Measurements from ENCODE around the gene IFI27L1. TPM values are rescaled to one million over a fixed set of nuclear protein-coding genes. Genes with fewer than 3 reads are reported as not detected.

Gene IFI27L1
- total RNA-seq, 1 experiment from 2014 or later = 19.6 TPM

DNA sequence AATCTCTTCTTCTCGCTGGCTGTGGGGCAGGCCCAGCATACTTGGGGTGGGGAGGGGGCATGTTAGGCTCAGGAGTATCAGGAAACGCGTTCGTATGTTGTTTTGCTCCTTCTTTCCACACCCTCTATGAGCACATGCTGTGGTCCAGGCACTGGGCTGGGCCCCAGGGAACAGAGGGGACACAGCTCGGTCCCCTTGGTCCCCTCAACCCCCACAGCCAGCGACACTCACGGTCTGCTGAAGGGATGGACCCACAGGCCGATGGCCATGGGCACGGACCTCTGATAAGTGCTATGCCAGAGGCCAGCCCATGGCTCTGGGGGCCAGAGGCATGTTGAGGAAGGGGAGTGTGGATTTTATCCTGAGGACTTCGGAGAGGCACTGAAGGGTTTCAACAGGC is 35.6 kb downstream of the IFI27L1 start:
- POLR2A ChIA-PET = no interaction called here
- H3K36me3 ChIP-seq (ENCODE audit: control insufficient read depth, insufficient read depth, low read length) = no peaks in the 10 kb centered on the region; the same call in 1 of the 2 replicates
- in situ Hi-C loops (cut with HindIII; ENCODE audit: low pct_unique_long_range_greater_than_20kb, low sequenced_read_pairs) = no loop called here
- no peak for ATAC-seq
- CTCF ChIA-PET = no interaction called here
- H3K27ac ChIP-seq (ENCODE audit: low read length) = no peak overlapping the region
- no peaks in the 10 kb centered on the region for H3K4me1 ChIP-seq (ENCODE audit: control insufficient read depth, insufficient read depth, low read length)
- TF ChIP-seq SIN3A (IDR thresholded peaks at IDR 0.05; ENCODE audit: borderline replicate concordance, insufficient read depth, low read depth, low read length) = no peak
- TF ChIP-seq, protein P1, sequence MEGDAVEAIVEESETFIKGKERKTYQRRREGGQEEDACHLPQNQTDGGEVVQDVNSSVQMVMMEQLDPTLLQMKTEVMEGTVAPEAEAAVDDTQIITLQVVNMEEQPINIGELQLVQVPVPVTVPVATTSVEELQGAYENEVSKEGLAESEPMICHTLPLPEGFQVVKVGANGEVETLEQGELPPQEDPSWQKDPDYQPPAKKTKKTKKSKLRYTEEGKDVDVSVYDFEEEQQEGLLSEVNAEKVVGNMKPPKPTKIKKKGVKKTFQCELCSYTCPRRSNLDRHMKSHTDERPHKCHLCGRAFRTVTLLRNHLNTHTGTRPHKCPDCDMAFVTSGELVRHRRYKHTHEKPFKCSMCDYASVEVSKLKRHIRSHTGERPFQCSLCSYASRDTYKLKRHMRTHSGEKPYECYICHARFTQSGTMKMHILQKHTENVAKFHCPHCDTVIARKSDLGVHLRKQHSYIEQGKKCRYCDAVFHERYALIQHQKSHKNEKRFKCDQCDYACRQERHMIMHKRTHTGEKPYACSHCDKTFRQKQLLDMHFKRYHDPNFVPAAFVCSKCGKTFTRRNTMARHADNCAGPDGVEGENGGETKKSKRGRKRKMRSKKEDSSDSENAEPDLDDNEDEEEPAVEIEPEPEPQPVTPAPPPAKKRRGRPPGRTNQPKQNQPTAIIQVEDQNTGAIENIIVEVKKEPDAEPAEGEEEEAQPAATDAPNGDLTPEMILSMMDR (IDR thresholded peaks at IDR 0.05) = no peak
- no peak for TF ChIP-seq TCF7L2 (IDR thresholded peaks at IDR 0.05; ENCODE audit: low read depth, low read length)
- H3K9me3 ChIP-seq (ENCODE audit: control insufficient read depth, insufficient read depth, low read depth, low read length) = no peaks in the 10 kb centered on the region
- no peaks in the 10 kb centered on the region for H3K27me3 ChIP-seq (ENCODE audit: control insufficient read depth, insufficient read depth, low read length)
- no peak overlapping the region for H3K4me3 ChIP-seq (ENCODE audit: low read depth in 2 of 2, low read length in 2 of 2)
- intact Hi-C loops (cut with micrococcal nuclease; ENCODE audit: unreplicated experiment) = no loop called here
- no TSS peak for BruUV-seq (replicated peaks)
- DNase-seq (ENCODE audit: low read depth, low spot score) = no peak

DNA sequence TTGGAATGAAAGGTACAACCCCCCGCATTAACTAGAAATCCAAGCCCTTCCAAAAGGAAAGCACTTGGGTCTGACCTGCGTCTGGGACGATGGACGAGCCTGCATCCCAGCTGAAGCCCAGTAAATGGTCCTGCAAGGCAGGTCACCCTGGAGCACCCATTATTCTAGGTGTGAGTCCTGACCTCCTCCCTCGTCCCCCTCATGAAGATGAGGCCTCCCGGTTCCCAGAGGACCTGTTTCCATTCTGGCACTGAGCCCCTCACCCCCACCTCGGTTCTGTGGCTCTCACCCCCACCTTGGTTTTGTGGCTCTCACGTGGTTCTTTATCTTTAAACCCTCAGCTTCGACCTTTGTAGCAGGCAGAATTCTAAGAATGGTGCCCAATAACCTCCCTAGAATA is 36.7 kb downstream of the IFI27L1 start:
- no peak for TF ChIP-seq SIN3A (IDR thresholded peaks at IDR 0.05; ENCODE audit: borderline replicate concordance, insufficient read depth, low read depth, low read length)
- TF ChIP-seq, protein P2, sequence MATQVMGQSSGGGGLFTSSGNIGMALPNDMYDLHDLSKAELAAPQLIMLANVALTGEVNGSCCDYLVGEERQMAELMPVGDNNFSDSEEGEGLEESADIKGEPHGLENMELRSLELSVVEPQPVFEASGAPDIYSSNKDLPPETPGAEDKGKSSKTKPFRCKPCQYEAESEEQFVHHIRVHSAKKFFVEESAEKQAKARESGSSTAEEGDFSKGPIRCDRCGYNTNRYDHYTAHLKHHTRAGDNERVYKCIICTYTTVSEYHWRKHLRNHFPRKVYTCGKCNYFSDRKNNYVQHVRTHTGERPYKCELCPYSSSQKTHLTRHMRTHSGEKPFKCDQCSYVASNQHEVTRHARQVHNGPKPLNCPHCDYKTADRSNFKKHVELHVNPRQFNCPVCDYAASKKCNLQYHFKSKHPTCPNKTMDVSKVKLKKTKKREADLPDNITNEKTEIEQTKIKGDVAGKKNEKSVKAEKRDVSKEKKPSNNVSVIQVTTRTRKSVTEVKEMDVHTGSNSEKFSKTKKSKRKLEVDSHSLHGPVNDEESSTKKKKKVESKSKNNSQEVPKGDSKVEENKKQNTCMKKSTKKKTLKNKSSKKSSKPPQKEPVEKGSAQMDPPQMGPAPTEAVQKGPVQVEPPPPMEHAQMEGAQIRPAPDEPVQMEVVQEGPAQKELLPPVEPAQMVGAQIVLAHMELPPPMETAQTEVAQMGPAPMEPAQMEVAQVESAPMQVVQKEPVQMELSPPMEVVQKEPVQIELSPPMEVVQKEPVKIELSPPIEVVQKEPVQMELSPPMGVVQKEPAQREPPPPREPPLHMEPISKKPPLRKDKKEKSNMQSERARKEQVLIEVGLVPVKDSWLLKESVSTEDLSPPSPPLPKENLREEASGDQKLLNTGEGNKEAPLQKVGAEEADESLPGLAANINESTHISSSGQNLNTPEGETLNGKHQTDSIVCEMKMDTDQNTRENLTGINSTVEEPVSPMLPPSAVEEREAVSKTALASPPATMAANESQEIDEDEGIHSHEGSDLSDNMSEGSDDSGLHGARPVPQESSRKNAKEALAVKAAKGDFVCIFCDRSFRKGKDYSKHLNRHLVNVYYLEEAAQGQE (IDR thresholded peaks at IDR 0.05; ENCODE audit: insufficient read depth in 1 of 2, low read depth in 2 of 2, low read length in 1 of 2) = no peak
- TF ChIP-seq POLR2AphosphoS5 (IDR thresholded peaks at IDR 0.05; ENCODE audit: low read depth, low read length) = no peak
- TF ChIP-seq, protein P1 (IDR thresholded peaks at IDR 0.05) = no peak
- in situ Hi-C loops (cut with HindIII; ENCODE audit: low pct_unique_long_range_greater_than_20kb, low sequenced_read_pairs) (no loop called here), intact Hi-C loops (cut with micrococcal nuclease; ENCODE audit: unreplicated experiment) (no loop called here)
- no TSS peak for BruUV-seq (replicated peaks)
- Histone ChIP-seq H3K27me3 (ENCODE audit: control insufficient read depth, insufficient read depth, low read length) (no peaks in the 10 kb centered on the region), H3K36me3 (ENCODE audit: control insufficient read depth, insufficient read depth, low read length) (no peaks in the 10 kb centered on the region; the same call in 1 of the 2 replicates), H3K27ac (ENCODE audit: low read length) (no peak overlapping the region), H3K4me1 (ENCODE audit: control insufficient read depth, insufficient read depth, low read length) (no peaks in the 10 kb centered on the region), H3K9me3 (ENCODE audit: control insufficient read depth, insufficient read depth, low read depth, low read length) (no peaks in the 10 kb centered on the region), H3K4me3 (ENCODE audit: low read depth in 2 of 2, low read length in 2 of 2) (no peak overlapping the region)
- POLR2A ChIA-PET = no interaction called here
- ATAC-seq = no peak
- CTCF ChIA-PET = no interaction called here
- DNase-seq (ENCODE audit: low read depth, low spot score) = no peak

DNA sequence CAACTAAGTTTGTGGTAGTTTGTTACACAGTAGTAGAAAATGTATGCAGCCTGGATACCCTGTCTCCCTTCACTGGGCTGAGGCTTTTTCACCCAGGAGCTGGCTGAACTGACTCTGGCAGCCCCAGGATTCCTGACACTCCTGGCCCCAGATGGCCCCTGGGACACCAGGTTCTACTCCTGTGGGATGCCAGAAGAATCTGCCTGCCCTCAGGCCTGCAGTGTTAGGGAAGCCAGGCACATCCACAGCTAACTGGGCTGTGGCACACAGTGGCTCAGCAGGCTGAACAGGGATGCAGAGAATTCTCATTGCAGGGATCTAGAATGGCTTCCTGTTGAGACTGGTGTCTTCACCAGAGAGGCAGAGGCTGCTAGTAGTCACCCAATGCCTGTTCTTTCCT is 38.0 kb downstream of the IFI27L1 start:
- BruUV-seq (replicated peaks) = no TSS peak
- POLR2A ChIA-PET = no interaction called here
- Histone ChIP-seq H3K4me3 (ENCODE audit: low read depth in 2 of 2, low read length in 2 of 2) (no peak overlapping the region), H3K9me3 (ENCODE audit: control insufficient read depth, insufficient read depth, low read depth, low read length) (no peaks in the 10 kb centered on the region), H3K27ac (ENCODE audit: low read length) (no peak overlapping the region), H3K36me3 (ENCODE audit: control insufficient read depth, insufficient read depth, low read length) (no peaks in the 10 kb centered on the region), H3K4me1 (ENCODE audit: control insufficient read depth, insufficient read depth, low read length) (no peaks in the 10 kb centered on the region), H3K27me3 (ENCODE audit: control insufficient read depth, insufficient read depth, low read length) (no peaks in the 10 kb centered on the region)
- in situ Hi-C loops (cut with HindIII; ENCODE audit: low pct_unique_long_range_greater_than_20kb, low sequenced_read_pairs) = no loop called here
- intact Hi-C loops (cut with micrococcal nuclease; ENCODE audit: unreplicated experiment) = no loop called here
- CTCF ChIA-PET = no interaction called here
- TF ChIP-seq SIN3A (IDR thresholded peaks at IDR 0.05; ENCODE audit: borderline replicate concordance, insufficient read depth, low read depth, low read length) (no peak), TCF7L2 (IDR thresholded peaks at IDR 0.05; ENCODE audit: low read depth, low read length) (no peak), POLR2AphosphoS5 (IDR thresholded peaks at IDR 0.05; ENCODE audit: low read depth, low read length) (no peak)
- TF ChIP-seq, protein P2 (IDR thresholded peaks at IDR 0.05; ENCODE audit: insufficient read depth in 1 of 2, low read depth in 2 of 2, low read length in 1 of 2) = no peak
- TF ChIP-seq, protein P1 (IDR thresholded peaks at IDR 0.05) = no peak
- DNase-seq (ENCODE audit: low read depth, low spot score) (no peak), ATAC-seq (no peak)

Data from Panc1 (cell line).